Suppressor macrophage treated with lipopolysaccharide for 1 hour (primary cell): ENCODE data around the gene PNP.
"Not testable (repeated sequence)": the region's sequence is repeated elsewhere in the genome, so short reads cannot be mapped to it uniquely, and the experiment has no call there.

Experiments used
- DNase-seq, 3 donors: peaks; one replicate each; pipeline ENCODE4 v3.0.0-alpha.2; 2020 to 2022

The PNP gene

DNA sequence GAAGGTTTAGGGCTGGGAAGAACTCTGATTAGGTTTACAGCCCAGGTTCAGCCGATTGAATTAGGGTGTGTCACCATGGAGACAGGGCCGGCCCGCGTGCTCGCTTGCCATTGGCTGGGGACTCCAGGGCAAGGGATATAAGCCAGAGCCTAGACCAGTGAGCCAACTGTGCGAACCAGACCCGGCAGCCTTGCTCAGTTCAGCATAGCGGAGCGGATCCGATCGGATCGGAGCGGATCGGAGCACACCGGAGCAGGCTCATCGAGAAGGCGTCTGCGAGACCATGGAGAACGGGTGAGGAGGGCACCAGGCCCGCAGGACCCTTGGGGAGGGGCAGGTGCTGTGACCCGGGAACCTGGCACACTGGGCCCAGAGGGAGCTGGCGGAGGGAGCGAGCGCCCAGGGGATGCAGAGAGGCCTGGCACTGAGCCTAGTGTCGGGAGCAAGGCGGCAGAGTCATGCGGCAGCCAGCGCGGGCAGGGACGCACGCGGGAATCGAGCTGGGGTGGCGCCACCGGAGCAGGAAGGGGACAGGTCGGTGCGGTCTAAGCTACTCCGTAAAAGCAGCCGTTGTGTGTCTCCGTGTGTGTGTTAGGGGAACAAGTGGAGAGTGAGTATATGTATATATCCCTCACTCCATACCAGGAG is at the start of gene PNP:
Gene PNP, plus strand, starts transcription at position 165 of the 648 bp plus-strand sequence. Its CDS starts 119 bp downstream, at position 284.
- DNase-seq: peak; percentile 92 to 93 (median 92)

DNA sequence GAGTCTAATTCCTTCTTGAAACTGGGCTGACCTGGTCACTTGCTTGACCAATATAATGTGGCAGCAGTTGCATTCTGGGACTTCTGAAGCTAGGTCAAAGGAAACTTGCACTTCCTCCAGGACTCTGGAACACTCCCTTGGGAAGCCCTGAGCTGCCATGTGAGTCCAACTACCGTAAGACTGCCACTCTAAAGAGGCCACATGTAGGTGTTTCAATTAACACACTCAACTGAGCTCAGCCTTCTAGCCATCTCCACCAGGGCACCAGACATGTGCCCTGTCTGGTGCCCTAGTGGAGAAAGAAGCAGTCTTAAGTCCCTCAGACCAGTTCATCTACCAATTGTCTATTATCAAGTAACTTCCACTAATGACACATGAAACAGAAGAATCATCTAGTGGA is 49.8 kb upstream of the PNP start:
- peak in 1 of 3 donors; percentile 16 for DNase-seq

DNA sequence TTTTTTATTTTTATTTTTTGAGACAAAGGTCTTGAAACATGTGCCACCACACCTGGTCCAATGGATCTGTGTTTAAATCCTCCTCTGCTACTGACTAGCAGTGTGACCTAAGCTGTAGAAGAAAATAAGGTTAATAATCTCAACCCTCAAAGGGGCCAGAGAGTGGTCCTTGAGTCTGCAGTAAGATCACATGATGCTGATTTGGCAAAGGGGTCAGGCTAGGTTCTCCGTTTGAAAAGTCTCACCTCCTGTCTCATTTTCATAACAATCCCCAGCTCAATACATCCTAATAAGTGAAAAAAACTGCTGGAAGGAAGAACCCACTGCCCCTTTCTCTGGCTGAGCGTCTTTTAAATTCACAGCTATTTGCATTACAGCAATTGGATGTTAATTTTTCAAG is 47.9 kb upstream of the PNP start:
- no peak for DNase-seq

DNA sequence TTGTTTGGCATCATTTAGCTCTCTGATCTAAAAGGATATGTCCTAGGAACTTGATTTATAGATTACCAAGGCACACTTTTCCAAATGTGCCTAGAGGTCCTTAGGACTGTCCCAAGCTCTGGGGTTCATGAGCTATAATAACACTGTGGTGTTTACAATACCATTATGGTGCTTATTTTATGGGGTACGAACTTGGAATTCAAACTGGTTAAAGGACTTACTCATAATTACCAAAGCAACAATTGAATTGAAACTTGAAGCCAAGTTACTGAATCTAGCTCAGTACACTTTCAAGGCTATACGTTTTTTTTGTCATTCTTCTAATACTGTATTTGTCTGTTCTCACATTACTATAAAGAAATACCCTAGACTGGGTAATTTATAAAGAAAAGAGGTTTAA is 46.3 kb upstream of the PNP start:
- no peak for DNase-seq

DNA sequence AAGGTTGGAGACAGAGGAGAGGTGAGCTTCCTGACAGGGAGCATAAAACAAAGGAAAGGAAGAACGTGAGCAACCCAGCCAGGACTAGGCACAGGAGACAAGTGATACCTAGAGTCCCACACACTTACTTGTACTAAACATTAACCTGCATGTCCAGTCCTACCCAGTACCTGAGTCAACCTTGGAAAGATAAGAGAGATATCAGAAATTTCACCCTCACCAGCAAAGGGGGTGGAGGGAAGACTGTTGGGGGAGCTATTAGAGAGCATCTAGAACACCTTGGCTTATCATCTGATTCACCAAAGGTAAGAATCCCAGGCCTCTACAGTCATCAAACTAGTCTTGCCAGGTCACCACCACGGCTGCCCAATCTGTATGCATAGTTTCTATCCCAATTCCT is 44.4 kb upstream of the PNP start:
- DNase-seq: no peak

DNA sequence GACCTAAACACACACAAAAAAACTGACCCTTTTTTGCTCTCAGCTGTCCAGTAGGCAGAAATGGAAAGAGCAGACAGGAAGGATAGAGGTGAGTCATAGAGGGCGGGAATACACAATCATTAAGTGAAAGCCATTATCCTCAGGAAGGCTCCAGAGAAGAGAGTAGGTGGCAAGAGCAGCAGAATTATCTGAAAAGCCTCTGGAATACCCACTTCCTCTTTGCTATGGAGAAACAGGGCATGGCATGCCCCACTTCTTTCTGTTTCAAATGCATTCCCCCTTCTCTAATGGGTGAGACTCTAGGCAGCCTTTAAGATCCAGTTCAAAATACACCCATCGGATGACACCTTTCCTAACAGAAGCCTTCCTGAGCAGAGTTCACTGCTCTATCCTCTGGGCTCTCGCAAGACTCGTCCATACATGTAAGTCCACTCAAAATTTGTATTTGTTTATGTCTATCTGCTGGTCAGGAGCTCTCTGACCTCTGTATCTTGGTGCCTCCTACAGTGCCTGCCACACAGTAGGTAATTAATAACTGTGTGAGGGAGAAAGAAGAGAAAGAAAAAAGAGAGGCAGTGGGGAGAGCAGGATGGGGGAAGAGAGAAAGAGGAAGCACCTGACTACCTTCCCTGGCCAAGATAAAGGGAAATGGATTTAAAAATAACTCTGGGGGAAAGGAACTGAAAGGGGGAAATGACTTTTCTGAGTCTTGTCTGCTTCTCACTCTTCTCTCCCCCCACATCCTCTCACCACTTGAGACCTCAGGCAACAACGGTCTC is 41.8 kb upstream of the PNP start:
- DNase-seq: peak; percentile 80 to 92 (median 88)

DNA sequence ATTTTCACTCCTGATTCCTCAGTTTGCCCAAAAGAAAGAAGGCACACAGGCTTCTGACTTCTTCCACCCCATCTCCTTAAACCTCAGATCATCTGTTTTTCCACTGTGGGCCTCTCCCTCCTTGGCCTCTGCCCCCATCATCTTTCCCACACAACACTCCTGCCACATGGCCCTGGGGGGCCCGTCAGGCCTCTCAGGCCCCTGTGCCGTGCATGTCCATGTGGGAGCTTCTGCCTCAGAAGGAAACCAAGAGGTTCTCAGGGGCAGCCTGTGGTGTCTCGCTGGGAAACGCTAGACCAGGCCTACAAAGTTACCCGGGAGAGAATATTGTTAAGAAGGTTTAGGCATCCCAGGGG is 41.2 kb upstream of the PNP start:
- no peak for DNase-seq

DNA sequence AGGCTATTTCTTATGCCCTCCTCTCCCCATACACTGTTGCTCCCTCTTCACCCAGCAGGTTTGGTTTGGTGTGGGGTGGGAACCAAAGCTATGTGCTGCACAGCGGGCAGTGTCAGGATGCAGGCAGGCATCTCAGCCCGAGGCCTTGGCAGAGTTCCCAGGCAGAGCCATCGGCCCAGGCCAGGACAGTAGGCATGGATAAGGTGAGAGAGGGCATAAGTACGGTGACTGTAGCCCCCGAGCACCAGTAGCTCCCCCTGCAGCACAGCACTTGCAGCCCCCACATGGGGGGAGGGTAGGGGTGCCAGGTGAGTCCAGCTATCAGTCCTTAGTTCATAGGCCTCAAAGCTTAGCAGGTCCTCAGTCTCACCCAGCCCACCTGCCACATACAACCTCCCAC is 40.4 kb upstream of the PNP start:
- DNase-seq: no peak

DNA sequence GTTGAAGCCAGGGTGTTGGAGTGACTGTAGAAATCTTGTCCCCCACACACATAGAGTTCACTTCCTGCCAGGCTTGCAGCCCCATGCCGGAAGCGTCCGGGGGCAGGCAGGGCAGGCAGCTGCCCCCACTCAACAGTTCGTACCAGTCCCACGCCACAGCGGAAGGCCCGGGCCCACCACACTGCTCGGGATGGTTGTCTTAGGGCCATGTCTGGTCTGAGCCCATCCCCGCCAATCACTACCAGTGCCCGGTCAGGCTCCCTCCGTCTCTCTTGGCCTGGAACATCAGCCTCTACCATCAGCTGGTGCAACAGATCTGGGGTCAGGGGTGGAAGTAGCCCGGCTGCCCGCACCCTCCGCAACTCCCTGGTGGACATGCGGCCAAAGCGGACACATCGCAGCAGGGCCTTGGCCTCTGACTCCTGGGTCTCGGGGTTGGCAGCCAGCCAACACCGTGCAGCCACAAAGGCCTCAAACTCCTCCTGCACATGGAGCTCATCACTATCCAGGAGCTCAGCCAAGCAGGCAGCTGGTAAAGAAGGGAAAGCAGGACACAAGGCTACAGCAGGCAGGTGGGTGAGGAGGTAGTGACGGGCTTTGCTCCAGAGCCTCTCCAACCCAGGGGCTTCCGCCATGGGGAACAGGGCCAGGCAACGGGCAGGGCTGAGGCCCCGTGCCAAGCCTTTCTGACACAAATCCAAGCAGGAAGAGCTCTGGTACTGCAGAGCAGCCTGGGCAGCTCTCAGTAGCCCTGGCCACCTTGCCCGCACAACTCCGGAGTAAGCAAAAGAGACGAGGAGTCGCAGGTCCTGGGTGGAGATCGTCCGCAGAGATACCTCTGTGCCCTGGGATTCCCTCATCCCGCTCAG is 39.2 kb upstream of the PNP start:
- DNase-seq: no peak

DNA sequence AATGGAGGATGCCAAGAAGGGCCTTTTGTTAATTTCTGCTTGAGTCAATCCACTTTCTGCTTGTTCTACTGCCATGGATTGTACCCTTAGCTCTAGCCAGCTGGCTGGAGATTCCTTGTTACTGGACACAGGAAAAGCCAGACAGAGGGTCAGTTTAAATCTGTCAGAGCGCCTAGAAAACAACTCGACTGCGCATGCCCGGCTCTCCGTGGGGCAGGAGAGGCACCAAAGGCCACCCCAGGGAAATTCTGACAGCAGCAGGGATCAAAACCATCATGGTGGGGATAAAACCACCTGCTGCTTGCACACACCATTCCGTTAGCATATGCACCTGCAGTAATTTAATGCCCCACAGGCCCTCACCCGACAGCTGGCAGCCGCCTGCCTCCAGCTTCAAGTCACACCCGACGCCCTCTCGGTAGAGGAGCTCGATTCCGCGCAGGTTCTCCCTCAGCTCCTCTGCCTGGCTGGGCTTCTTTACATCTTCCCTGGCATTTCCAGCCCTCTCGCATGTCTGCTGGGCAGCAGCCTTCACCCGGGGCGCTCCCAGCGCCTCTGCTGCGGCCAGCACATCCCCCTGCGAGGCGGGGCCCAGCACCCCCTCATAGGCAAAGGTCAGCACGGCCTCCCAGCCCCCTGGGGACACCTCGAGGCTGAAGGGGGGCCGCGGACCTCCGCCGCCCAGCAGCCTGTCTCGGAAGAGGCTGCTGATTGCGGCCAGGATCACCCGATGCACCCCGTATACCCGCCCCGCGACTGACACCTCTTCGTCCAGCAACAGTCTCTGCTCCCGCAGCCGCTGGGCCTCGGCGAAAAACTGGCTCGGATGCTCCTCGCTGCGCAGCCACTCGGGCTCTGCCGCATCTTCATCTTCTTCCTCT is 34.3 kb upstream of the PNP start:
- DNase-seq: no peak

DNA sequence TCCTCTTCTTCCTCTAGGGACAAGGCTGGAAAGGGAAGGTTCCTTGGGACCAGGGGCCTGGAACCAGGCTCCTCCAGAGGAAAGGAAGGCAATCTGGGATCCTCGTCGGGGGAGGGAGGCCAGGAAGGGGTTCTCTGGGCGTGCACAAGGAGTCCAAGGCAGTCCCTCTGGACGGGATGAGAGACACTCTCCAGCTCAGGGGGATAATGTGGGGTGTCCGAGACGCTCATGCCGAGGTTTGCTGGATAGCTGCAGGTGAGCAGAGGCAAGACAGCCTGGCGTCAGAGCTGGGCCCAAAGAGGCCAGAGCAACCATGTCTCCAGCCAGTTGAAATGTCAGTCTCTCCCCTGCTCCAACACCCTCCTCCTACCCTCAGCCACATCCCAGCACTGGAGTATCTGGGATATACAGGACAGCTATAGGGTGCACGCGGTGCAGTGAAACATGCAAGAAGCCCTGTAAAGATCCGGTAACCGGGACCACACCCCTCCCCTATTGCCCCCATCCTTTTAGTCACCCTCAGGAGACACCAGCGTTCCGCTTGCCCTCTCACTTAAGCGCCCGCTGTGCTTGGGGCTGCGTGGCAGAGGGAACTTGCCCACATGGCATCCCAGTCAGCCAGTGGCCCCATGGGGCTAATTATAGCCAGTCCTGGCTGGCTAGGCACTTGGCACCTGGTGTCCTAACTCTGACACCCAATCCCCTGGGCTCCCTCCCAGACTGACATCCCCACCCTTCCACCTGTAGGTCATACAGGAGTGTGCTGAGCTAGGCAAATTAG is 33.4 kb upstream of the PNP start, which contains the start of gene KLHL33:
Gene KLHL33, minus strand, starts transcription at position 585 of the 781 bp plus-strand sequence. Its CDS starts 355 bp downstream, at position 230.
- no peak for DNase-seq

DNA sequence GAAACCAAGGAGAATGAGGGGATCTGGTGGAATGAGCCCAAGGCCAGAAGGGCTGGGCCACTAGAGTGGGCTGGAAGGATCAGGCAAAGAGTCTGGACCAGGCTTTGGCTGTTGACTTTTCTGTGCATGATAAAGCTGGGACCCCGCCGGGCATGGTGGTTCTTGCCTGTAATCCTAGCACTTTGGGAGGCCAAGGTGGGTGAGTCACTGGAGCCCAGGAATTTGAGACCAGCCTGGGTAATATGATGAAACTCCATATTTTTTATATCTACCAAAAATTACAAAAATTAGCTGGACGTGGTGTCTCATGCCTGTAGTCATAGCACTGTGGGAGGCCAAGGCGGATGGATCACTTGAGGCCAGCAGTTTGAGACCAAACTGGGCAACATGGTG is 32.8 kb upstream of the PNP start:
- no peak for DNase-seq

DNA sequence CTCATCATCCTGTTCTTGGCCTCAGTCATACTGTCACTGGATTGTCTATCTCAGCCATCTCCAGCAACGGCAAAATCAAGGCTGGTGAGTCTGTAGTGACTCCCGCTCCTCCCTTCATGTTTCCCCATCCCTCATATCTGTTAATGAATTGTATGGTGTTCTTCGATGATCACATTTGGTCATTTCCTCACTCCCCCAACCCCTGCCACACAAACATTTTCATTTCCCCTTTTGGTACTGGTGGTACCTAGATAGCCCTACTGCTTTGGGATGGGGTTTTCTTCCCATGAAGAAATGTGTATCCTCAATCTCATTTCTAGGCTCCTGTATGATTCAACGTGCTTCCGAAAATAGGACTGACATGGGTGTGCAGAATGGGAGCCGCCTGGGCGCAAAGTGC is 30.5 kb upstream of the PNP start:
- DNase-seq: no peak

DNA sequence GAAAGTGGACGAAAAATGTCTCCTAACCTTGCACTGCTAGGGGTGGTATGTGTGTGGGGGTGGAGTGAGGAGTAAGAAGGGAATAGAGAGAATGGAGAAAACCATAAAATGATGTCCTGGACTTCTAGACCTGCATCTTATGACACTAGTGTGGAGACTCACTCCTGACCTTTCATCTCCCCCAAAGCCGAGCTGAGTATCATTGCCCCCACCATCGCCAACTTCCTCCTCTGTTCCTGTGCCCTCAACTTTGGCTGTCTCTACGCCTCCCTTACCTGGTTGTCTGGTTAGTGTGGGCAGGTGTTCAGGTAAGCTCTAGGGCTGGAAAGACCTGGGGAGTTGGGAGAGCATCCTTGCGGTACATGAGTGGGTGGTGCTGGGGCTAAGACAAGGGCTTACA is 28.7 kb upstream of the PNP start:
- DNase-seq: no peak

DNA sequence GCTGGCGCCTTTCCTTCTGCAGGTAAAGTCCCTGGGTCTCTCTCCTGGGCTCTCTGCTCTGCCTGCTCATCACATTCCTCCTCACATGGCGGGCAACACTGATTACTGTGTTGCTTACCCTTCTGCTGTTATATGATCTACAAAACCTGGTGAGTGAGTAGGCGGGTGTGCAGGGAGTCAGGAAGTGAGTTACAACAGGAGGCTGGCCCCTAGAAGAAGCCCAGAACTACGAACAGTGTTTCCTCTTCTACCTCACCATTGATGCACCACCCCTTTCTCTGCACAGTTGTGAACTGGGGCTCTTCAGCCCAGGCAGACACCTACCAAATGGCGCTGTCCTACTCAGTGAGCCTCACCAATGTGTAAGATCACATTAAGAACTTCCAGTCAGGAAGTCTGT is 28.3 kb upstream of the PNP start:
- no peak for DNase-seq

DNA sequence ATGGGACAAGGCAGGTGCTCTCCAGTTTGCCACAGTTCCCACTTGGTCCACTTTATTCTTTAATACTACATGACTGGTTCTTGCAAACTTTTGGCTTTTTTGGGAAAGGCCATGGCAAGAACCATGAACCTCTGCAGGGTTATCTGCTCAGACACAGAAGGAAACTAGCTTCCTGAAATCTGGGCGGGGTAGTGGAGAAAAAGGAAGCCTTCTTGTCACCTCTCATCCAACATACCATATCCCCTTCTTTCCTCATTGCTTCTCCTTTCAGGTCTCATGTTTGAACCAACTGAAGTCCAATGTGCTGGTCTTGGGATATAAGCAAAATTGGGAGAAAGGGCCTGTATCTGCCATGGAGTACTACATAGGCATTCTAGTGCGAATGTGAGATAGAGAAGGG is 27.7 kb upstream of the PNP start:
- no peak for DNase-seq

DNA sequence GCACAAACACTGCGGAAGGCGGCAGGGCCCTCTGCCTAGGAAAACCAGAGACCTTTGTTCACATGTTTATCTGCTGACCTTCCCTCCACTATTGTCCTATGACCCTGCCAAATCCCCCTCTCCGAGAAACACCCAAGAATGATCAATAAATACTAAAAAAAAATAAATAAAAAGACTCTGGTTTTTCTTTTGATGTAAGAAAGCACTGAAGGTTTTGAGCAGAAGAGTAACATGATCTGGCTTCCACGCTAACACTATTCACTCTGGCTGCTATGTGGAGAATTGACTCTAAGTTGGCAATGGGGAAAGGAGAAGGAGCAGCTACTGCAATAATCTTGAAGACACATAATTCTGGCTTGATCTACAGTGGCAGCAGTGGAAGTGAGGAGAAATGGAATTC is 25.6 kb upstream of the PNP start:
- DNase-seq: not testable (repeated sequence)

DNA sequence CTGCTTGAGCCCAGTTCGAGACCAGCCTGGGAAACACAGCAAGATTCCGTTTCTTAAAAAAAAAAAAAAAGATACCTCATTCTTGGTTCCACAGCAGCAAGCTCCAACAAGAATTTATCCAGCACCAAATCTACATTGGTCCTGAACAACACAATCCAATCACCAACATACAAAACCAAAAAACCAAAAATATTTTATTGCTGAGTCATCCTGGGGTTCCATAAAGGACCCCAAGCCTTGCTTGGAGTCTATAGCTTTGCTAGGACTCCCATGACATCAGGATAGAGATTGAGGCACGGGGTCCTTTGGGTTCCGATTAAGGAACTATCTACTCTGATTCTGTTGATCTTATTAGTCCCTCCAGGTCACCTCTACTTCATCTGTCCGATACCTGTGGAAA is 22.3 kb upstream of the PNP start:
- DNase-seq: no peak

DNA sequence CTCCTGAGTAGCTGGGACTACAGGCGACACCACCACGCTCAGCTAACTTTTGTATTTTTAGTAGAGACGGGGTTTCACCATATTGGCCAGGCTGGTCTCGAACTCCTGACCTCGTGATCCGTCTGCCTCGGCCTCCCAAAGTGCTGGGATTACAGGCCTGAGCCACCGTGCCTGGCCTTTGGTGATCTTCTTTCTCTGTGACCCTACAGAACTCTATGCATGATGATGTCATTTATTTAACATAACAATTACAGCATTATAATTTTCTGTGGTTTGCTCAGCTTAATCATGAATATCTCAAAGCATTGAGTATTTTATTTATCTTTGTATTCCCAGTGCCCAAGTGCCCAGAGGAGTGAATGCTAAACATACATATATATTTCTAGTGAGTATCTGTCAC is 16.4 kb upstream of the PNP start:
- not testable (repeated sequence) for DNase-seq

DNA sequence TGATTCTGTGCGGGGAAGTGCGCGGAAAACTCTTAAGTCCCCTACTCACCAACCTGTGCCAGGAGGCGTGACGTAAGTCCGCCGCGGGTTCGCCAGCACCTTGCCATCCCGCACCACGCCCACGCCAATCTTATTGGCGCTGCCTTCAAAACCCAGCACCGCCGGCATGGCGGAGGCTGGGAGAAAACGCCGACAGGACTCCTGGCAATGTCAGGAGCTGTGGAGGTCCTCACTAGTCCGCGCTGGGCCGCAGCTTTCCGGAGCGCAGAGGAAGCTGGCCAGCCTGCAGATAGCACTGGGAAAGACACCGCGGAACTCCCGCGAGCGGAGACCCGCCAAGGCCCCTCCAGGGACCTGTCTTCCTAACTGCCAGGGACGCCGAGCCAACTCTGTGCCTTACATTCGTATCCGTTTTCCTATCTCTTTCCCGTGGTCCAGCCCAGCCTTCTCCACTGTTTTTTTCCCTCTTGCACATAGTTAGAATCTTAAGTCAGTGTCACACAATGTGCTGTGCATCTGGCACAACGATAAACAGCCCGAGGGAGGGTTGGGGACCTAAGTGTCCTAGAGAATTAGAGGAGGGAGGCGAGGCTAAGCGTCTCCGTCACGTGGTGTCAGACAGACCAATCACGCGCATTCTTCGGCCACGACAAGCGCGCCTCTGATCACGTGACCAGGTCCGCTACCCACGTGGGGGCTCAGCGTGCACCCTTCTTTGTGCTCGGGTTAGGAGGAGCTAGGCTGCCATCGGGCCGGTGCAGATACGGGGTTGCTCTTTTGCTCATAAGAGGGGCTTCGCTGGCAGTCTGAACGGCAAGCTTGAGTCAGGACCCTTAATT is 14.5 kb upstream of the PNP start, which contains the start of the genes APEX1 and OSGEP:
Gene APEX1, plus strand, starts transcription at position 711 of the 839 bp plus-strand sequence. CDS start 420 bp downstream, outside the sequence.
Gene OSGEP, minus strand, starts transcription at position 297 of the 839 bp plus-strand sequence. Its CDS starts 129 bp downstream, at position 168.
- peak; percentile 99 to 100 (median 100) for DNase-seq
